HCT116 (cell line): ENCODE data around the gene FAM181A. TPM values are rescaled to one million over a fixed set of nuclear protein-coding genes. Genes with fewer than 3 reads are reported as not detected.

ENCODE experiments used
- microRNA-seq: library from miRNA; unstranded; fragments of <30 nt; microRNA quantifications from one replicate; pipeline ENCODE4, GENCODE V29; 2016; ENCODE audit warnings: borderline number of aligned reads
- total RNA-seq: library from RNA; stranded (reverse); gene quantifications from one replicate; pipeline ENCODE4 v1.2.1, GENCODE V29; 2021; ENCODE audit not compliant: unreplicated experiment

FAM181A gene
- total RNA-seq, 1 experiment from 2014 or later, result not detected

Small RNAs within 50 kb of the gene (microRNA-seq; reads per million reads assigned to microRNA genes)
- gene MIR4506, result not detected

Other genes starting within 250 kb of the FAM181A start
- 1.5 TPM for gene PRIMA1, start 138.9 kb upstream of the FAM181A start, total RNA-seq
- not detected for gene ASB2, start 49.2 kb downstream of the FAM181A start, total RNA-seq
- not detected for gene CCDC197, start 70.0 kb downstream of the FAM181A start, total RNA-seq
- gene OTUB2, start 99.0 kb downstream of the FAM181A start, total RNA-seq, result 6.6 TPM
- 169 TPM for gene DDX24, start 153.9 kb downstream of the FAM181A start, total RNA-seq
- 26.0 TPM for gene IFI27L1, start 154.0 kb downstream of the FAM181A start, total RNA-seq
- gene IFI27, start 183.4 kb downstream of the FAM181A start, total RNA-seq, result 3.8 TPM
- gene IFI27L2, start 202.3 kb downstream of the FAM181A start, total RNA-seq, result 42.9 TPM
- 5.5 TPM for gene PPP4R4, start 247.0 kb downstream of the FAM181A start, total RNA-seq